ENCODE measurements around the gene PLXND1.

- TF ChIP-seq, protein P1, sequence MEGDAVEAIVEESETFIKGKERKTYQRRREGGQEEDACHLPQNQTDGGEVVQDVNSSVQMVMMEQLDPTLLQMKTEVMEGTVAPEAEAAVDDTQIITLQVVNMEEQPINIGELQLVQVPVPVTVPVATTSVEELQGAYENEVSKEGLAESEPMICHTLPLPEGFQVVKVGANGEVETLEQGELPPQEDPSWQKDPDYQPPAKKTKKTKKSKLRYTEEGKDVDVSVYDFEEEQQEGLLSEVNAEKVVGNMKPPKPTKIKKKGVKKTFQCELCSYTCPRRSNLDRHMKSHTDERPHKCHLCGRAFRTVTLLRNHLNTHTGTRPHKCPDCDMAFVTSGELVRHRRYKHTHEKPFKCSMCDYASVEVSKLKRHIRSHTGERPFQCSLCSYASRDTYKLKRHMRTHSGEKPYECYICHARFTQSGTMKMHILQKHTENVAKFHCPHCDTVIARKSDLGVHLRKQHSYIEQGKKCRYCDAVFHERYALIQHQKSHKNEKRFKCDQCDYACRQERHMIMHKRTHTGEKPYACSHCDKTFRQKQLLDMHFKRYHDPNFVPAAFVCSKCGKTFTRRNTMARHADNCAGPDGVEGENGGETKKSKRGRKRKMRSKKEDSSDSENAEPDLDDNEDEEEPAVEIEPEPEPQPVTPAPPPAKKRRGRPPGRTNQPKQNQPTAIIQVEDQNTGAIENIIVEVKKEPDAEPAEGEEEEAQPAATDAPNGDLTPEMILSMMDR (IDR thresholded peaks at IDR 0.05; ENCODE audit: poor library complexity, severe bottlenecking): no peak
- TF ChIP-seq EP300 (conservative IDR thresholded peaks at IDR 0.05; ENCODE audit: poor library complexity, severe bottlenecking) (no peak), POLR2AphosphoS5 (IDR thresholded peaks at IDR 0.05) (no peak), RAD21 (conservative IDR thresholded peaks at IDR 0.05) (no peak), SMC3 (conservative IDR thresholded peaks at IDR 0.05; ENCODE audit: poor library complexity) (no peak), MXI1 (conservative IDR thresholded peaks at IDR 0.05; ENCODE audit: poor library complexity, severe bottlenecking) (no peak), REST (IDR thresholded peaks at IDR 0.05; ENCODE audit: borderline replicate concordance) (no peak), EZH2 (IDR thresholded peaks at IDR 0.05; ENCODE audit: borderline replicate concordance, insufficient read depth, low read length, poor library complexity, severe bottlenecking) (no peak)
These were observed 48.8 kb upstream of the PLXND1 start for GRCh38 chr3:129655291-129655700.
